Adrenal gland (tissue), 5 donors: Measurements from ENCODE around the gene TUBG1.

Experiments used
- CTCF ChIP-seq, 6 experiments: fragments of 450-650 bp in 4 of 6; fragments of 200-600 bp in 2 of 6; sonication (generic) in 1 of 6; IDR thresholded peaks; 1 replicate in 5 of 6; 2 replicates in 1 of 6; pipeline versions ENCODE4 v1.5.1 to v1.8.0; 2016 to 2021; ENCODE audit warnings: antibody characterized with exemption in 6 of 6, mild to moderate bottlenecking in 2 of 6, moderate library complexity in 1 of 6
- POLR2A ChIP-seq, 2 donors: fragments of 450-650 bp; IDR thresholded peaks; one replicate each; pipeline ENCODE4 v1.6.1; 2017; ENCODE audit warnings: antibody characterized with exemption in 2 of 2, mild to moderate bottlenecking in 2 of 2, moderate library complexity in 1 of 2
- donor health status: DM: no; HTN: no; CAD: no.

- TF ChIP-seq CTCF (IDR thresholded peaks at IDR 0.05) (no peak), POLR2A (IDR thresholded peaks at IDR 0.05) (no peak)
Measured at GRCh38 chr17:42566215-42566882, 43.1 kb upstream of the TUBG1 start.
